ENCODE results near the gene XRRA1. TPM values are rescaled to one million over a fixed set of nuclear protein-coding genes. Genes with fewer than 3 reads are reported as not detected.

The XRRA1 gene
- total RNA-seq, 1 donor, result 7.8 TPM

- no peak overlapping the region for H3K4me3 ChIP-seq (ENCODE audit: low read depth, low read length)
- DNase-seq (ENCODE audit: low read depth), result no peak
- no peak for TF ChIP-seq CTCF (IDR thresholded peaks at IDR 0.05; ENCODE audit: insufficient read depth, low read depth, low read length)
Observed at GRCh38 chr11:74984730-74985129, 35.8 kb upstream of the XRRA1 start.

DNA sequence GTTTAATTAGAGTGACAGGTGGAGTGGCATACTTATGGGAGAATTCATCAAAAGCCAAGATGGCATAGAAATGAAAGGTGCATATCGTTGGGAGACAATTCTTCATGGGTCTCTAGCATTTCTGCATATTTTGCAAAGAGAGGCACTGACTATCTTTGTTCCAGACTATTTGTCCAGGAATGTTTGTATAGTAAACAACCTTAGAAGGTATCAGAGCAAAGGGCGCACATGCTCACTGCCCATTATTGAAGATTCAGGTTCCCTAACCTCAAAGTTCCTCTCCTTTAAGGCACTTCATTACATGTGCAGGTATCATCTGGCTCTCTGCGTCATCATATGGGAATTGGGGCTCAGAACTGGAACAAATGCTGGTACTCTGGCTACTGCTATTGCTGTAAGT lies 35.2 kb upstream of the XRRA1 start:
- TF ChIP-seq CTCF (IDR thresholded peaks at IDR 0.05; ENCODE audit: insufficient read depth, low read depth, low read length), result no peak

DNA sequence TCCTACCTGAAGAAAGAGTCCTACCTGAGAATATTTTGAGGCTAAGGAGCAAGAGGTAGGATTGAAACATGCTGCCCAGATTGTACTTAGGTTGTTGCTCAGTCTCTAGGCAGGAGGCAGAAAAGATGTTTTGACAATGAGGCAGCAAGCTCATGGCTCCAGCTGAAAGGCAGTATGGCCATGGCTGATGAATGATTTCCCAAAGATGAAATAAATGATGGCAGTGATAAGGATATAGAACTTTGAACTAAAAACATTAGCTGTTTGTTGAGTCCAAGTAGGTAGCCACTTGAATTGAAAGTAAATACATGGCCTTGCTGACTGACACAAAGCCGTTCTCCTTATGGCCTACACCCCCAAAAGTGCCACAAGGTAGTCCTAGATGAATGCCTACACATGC lies 33.0 kb upstream of the XRRA1 start:
- TF ChIP-seq CTCF (IDR thresholded peaks at IDR 0.05; ENCODE audit: insufficient read depth, low read depth, low read length), result no peak
- no peak for DNase-seq (ENCODE audit: low read depth)
- no peak overlapping the region for H3K4me3 ChIP-seq (ENCODE audit: low read depth, low read length)

More for the DNA sequence above, 35.2 kb upstream of the XRRA1 start:
- DNase-seq (ENCODE audit: low read depth), result no peak
- no peak overlapping the region for H3K4me3 ChIP-seq (ENCODE audit: low read depth, low read length)

DNA sequence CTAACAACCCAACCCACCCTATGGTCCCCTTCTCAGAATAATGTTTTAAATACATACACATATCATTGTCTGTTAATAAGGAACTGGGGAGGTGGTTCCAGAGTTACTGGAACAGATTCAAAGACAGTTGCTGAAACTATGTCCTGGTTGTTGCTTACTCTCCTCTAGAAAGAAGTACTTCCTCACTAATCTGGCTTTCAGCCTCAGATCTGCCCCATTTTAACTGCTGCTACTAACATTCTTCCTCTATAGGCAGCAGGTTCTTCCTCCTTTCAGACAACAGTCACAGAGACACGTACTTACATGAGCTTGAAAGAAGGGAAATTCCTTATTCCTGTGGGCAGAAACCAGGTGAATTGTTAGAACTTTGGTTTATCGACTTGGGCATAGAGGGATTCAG lies 31.7 kb upstream of the XRRA1 start:
- TF ChIP-seq CTCF (IDR thresholded peaks at IDR 0.05; ENCODE audit: insufficient read depth, low read depth, low read length), result no peak
- H3K4me3 ChIP-seq (ENCODE audit: low read depth, low read length), result no peak overlapping the region
- no peak for DNase-seq (ENCODE audit: low read depth)

GRCh38 chr11:74978041-74978440 lies 29.1 kb upstream of the XRRA1 start:
- no peak for TF ChIP-seq CTCF (IDR thresholded peaks at IDR 0.05; ENCODE audit: insufficient read depth, low read depth, low read length)
- no peak for DNase-seq (ENCODE audit: low read depth)
- no peak overlapping the region for H3K4me3 ChIP-seq (ENCODE audit: low read depth, low read length)

- no peak for TF ChIP-seq CTCF (IDR thresholded peaks at IDR 0.05; ENCODE audit: insufficient read depth, low read depth, low read length)
- DNase-seq (ENCODE audit: low read depth), result no peak
Observed at GRCh38 chr11:74971424-74971823, 22.5 kb upstream of the XRRA1 start.

GRCh38 chr11:74970852-74971395 lies 22.0 kb upstream of the XRRA1 start:
- TF ChIP-seq CTCF (IDR thresholded peaks at IDR 0.05; ENCODE audit: insufficient read depth, low read depth, low read length), result no peak
- H3K4me3 ChIP-seq (ENCODE audit: low read depth, low read length), result no peak overlapping the region
- no peak for DNase-seq (ENCODE audit: low read depth)

More at GRCh38 chr11:74971424-74971823, 22.5 kb upstream of the XRRA1 start:
- no peak overlapping the region for H3K4me3 ChIP-seq (ENCODE audit: low read depth, low read length)

Data from fibroblast of villous mesenchyme (primary cell).